ENCODE measurements around the gene PEX14.

GRCh38 chr1:10557714-10558113 lies 83.0 kb downstream of the PEX14 start:
- TF ChIP-seq CTCF (IDR thresholded peaks at IDR 0.05) (no peak), POLR2A (IDR thresholded peaks at IDR 0.05) (no peak)
